ENCODE results near the gene CLTA. TPM values are rescaled to one million over a fixed set of nuclear protein-coding genes. Genes with fewer than 3 reads are reported as not detected.

Gene CLTA
- total RNA-seq, 1 experiment from 2014 or later: 195 TPM

- H3K36me3 Mint-ChIP-seq (ENCODE audit: insufficient read depth in 1 of 3, low read depth in 3 of 3): peaks cover 3 to 5% (median 5%) of the 10 kb centered on the region in 3 experiments; a peak in 5 of 7 replicates
These were observed 60.7 kb downstream of the CLTA start for GRCh38 chr9:36251428-36251827.

More at GRCh38 chr9:36251428-36251827, 60.7 kb downstream of the CLTA start:
- H3K79me1 ChIP-seq (ENCODE audit: insufficient read depth, low read depth, low read length, poor library complexity, severe bottlenecking): peaks cover 3% of the 10 kb centered on the region
- no peak overlapping the region for H3K18ac ChIP-seq (ENCODE audit: insufficient read length, low read depth, low read length)
- no peak overlapping the region for H2AK5ac ChIP-seq (ENCODE audit: insufficient read length, low read length)
- no peaks in the 10 kb centered on the region for H3K79me2 ChIP-seq (ENCODE audit: insufficient read depth, low read length)
- H2BK15ac ChIP-seq (ENCODE audit: low read depth, low read length): no peak overlapping the region
- WGBS (ENCODE audit: extremely low coverage, insufficient read length, low lambda C conversion rate): no CpG with 5 or more reads among the region's 1 CpG
- H3K4me1 Mint-ChIP-seq: no peaks in the 10 kb centered on the region
- H3K9me3 ChIP-seq (ENCODE audit: control insufficient read depth, low read depth, low read length): no peaks in the 10 kb centered on the region
- H3K27ac Mint-ChIP-seq: no peak overlapping the region; a peak in 1 of 7 replicates
- no peak overlapping the region for H3K14ac ChIP-seq (ENCODE audit: insufficient read depth, low read length)
- no peak overlapping the region for H3K9ac ChIP-seq (ENCODE audit: extremely low read depth, insufficient read length, low read length)
- no peak overlapping the region for H3K4ac ChIP-seq (ENCODE audit: low read depth, low read length)
- H2BK120ac ChIP-seq (ENCODE audit: low read depth, low read length, poor library complexity, severe bottlenecking): no peak overlapping the region
- no peak overlapping the region for H3K4me3 Mint-ChIP-seq
- H3K56ac ChIP-seq (ENCODE audit: insufficient read length, low read depth, low read length): no peak overlapping the region
- H4K5ac ChIP-seq (ENCODE audit: insufficient read length, low read depth, low read length): no peak overlapping the region
- no peak overlapping the region for H2BK20ac ChIP-seq (ENCODE audit: low read depth, low read length, poor library complexity, severe bottlenecking)
- no peaks in the 10 kb centered on the region for H3K27me3 ChIP-seq (ENCODE audit: insufficient read depth, low read length)
- no peak overlapping the region for H3K27ac ChIP-seq (ENCODE audit: insufficient read length, low read depth, low read length)
- H4K8ac ChIP-seq (replicated peaks; ENCODE audit: insufficient read length, low read depth, low read length): no peak overlapping the region
- no peaks in the 10 kb centered on the region for H3K4me1 ChIP-seq (ENCODE audit: insufficient read depth, low read length)
- no peak overlapping the region for H3T11ph ChIP-seq (ENCODE audit: low read length)
- no peaks in the 10 kb centered on the region for H3K23me2 ChIP-seq (ENCODE audit: insufficient read length, low read depth, low read length, poor library complexity, severe bottlenecking)
- no peak overlapping the region for H2BK5ac ChIP-seq (ENCODE audit: insufficient read length, low read length)
- no peak overlapping the region for H3K23ac ChIP-seq (ENCODE audit: insufficient read length, low read depth, low read length)
- H4K91ac ChIP-seq (ENCODE audit: insufficient read length, low read depth, low read length): no peak overlapping the region
- no peak for TF ChIP-seq CTCF (conservative IDR thresholded peaks at IDR 0.05)
- no peak overlapping the region for H2BK12ac ChIP-seq (ENCODE audit: insufficient read length, low read depth, low read length)
- no peak overlapping the region for H2AFZ ChIP-seq (ENCODE audit: low read length)
- no peaks in the 10 kb centered on the region for H3K9me3 Mint-ChIP-seq
- H3K27me3 Mint-ChIP-seq (ENCODE audit: low read depth): no peaks in the 10 kb centered on the region
- H3K4me2 ChIP-seq (ENCODE audit: insufficient read depth, insufficient read length, low read length): no peak overlapping the region
- H4K20me1 ChIP-seq (ENCODE audit: control insufficient read depth, insufficient read depth, insufficient read length): no peaks in the 10 kb centered on the region
- no peak for DNase-seq

Measured in H9 (cell line).